Activated T-helper 2 cell treated with anti-CD3 and anti-CD28 coated beads, Interferon-gamma antibody, Interleukin-2, Interleukin-4, amounts not matched to agents 10 μg/mL and 5 μg/mL and 100 μg/mL, durations not matched to agents 14 hours and 24 hours and 36 hours (primary cell): ENCODE results near the gene SSU72. TPM values are rescaled to one million over a fixed set of nuclear protein-coding genes. Genes with fewer than 3 reads are reported as not detected.
"Not testable (repeated sequence)": the region's sequence is repeated elsewhere in the genome, so short reads cannot be mapped to it uniquely, and the experiment has no call there.

ENCODE experiments used
- DNase-seq: peaks from one replicate; pipeline ENCODE4 v3.0.0; 2021; ENCODE audit warnings: low spot score
- H3K27ac Mint-ChIP-seq: one replicate; pipeline ENCODE4 v1.8.0; 2021; ENCODE audit warnings: mixed read lengths
- H3K27me3 Mint-ChIP-seq: one replicate; pipeline ENCODE4 v1.8.0; 2021; ENCODE audit warnings: low read depth, mixed read lengths
- H3K36me3 Mint-ChIP-seq: one replicate; pipeline ENCODE4 v1.8.0; 2021; ENCODE audit warnings: low read depth, mixed read lengths
- H3K4me1 Mint-ChIP-seq: one replicate; pipeline ENCODE4 v1.8.0; 2021; ENCODE audit warnings: low read depth, mixed read lengths
- H3K4me3 Mint-ChIP-seq: one replicate; pipeline ENCODE4 v1.8.0; 2021; ENCODE audit warnings: low read depth, mild to moderate bottlenecking, moderate library complexity, mixed read lengths
- H3K9me3 Mint-ChIP-seq: one replicate; pipeline ENCODE4 v1.8.0; 2021; ENCODE audit warnings: mixed read lengths
- intact Hi-C: fragments of 100-400 bp; cut with micrococcal nuclease; formaldehyde crosslinking; loops from one replicate; pipeline ENCODE4 v1.15.1; 2023
- total RNA-seq: library from RNA; stranded (reverse); gene quantifications from 2 replicates; pipeline ENCODE4 v1.2.3, GENCODE V29; 2022

Gene SSU72
- total RNA-seq, 1 donor from 2014 or later: 123 TPM

- Mint-ChIP-seq H3K4me1 (no peaks in the 10 kb centered on the region), H3K36me3 (peaks cover 12% of the 10 kb centered on the region), H3K27me3 (peaks cover 1% of the 10 kb centered on the region), H3K4me3 (no peak overlapping the region), H3K27ac (no peak overlapping the region), H3K9me3 (no peaks in the 10 kb centered on the region)
- intact Hi-C loops: no loop called here
- DNase-seq: no peak
Observed at GRCh38 chr1:1537626-1538250, 36.9 kb downstream of the SSU72 start.

DNA sequence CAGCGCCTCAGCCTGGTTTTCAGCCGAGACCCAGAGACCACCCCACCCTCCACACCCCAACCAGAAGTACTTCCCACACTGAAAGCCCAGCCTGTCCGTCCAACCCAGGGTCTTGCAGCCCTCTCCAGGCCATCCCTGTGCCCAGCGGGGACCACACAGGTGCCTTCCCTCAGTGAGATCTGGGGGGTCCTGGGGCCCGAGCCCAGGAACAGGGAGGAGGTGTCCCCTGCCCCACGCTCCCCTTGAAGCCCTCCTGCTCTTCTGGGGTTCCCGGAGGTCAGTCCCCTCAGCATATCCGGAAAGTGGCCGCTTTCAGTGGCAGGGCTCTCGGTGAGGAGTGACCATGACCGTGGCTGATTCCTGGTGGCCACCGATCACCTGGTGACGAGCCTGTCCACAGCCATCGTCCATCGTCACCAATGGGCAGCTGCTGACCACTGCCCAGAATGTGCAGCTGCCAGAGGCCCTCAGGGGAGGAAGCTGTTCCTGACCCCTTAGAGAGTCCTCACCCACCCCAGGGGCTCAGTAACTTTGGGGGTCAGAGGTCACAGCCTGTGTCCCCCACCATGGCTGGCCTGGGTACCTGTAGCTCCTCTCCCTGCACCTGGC, 37.6 kb downstream of the SSU72 start:
- intact Hi-C loops: no loop called here
- Mint-ChIP-seq H3K36me3 (peaks cover 12% of the 10 kb centered on the region), H3K9me3 (peaks cover 3% of the 10 kb centered on the region), H3K4me3 (no peak overlapping the region), H3K27ac (no peak overlapping the region), H3K4me1 (no peaks in the 10 kb centered on the region), H3K27me3 (peaks cover 1% of the 10 kb centered on the region)
- no peak for DNase-seq

GRCh38 chr1:1536019-1536937, 38.4 kb downstream of the SSU72 start:
- H3K4me1 Mint-ChIP-seq: no peaks in the 10 kb centered on the region
- H3K27me3 Mint-ChIP-seq: peaks cover 1% of the 10 kb centered on the region

DNA sequence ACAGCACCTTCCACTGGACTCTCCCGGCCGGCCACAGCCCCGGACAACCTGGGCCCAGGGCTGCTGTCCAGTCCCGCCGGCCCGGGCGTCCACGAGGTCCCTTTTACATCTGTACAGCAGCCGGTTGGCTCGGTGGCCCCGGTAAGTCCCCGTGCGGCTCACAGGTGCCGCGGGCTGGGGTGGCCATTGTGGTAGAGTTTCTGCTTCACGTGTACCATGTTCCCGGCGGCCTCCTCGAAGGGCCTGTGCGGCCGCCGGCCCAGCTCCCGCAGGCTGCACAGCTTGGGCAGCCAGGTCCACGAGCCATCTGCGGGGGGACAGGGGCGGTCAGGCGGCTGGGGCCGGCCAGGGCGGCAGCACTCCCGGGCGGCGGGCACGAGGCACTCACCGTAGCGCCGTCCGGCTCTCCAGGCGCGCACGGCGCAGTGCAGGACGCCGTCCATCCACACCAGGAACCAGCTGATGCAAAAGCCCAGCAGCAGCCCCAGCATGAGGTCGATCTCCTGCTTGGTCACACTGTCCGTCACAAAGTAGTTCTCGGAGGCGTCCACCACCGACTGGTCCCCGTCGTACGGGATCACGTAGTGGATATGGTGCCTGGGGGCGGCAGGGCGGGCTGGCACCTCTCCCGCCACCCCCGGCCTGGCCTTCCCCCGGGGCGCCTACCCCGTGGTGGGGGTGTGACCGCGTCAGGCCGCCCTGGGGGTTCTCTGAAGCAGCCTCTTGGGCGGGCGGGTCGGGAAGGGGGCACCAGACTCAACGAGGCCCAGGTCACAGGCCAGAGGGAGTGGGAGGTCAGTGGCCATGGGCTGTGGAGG, 39.3 kb downstream of the SSU72 start:
- Mint-ChIP-seq H3K27me3 (peaks cover 1% of the 10 kb centered on the region), H3K9me3 (peaks cover 6% of the 10 kb centered on the region), H3K4me3 (no peak overlapping the region), H3K36me3 (peaks cover 15% of the 10 kb centered on the region), H3K27ac (no peak overlapping the region), H3K4me1 (no peaks in the 10 kb centered on the region)
- no peak for DNase-seq
- intact Hi-C loops: no loop called here

More at GRCh38 chr1:1536019-1536937, 38.4 kb downstream of the SSU72 start:
- H3K36me3 Mint-ChIP-seq: peaks cover 9% of the 10 kb centered on the region
- intact Hi-C loops: no loop called here
- peaks cover 6% of the 10 kb centered on the region for H3K9me3 Mint-ChIP-seq
- DNase-seq: no peak
- no peak overlapping the region for H3K4me3 Mint-ChIP-seq
- no peak overlapping the region for H3K27ac Mint-ChIP-seq

DNA sequence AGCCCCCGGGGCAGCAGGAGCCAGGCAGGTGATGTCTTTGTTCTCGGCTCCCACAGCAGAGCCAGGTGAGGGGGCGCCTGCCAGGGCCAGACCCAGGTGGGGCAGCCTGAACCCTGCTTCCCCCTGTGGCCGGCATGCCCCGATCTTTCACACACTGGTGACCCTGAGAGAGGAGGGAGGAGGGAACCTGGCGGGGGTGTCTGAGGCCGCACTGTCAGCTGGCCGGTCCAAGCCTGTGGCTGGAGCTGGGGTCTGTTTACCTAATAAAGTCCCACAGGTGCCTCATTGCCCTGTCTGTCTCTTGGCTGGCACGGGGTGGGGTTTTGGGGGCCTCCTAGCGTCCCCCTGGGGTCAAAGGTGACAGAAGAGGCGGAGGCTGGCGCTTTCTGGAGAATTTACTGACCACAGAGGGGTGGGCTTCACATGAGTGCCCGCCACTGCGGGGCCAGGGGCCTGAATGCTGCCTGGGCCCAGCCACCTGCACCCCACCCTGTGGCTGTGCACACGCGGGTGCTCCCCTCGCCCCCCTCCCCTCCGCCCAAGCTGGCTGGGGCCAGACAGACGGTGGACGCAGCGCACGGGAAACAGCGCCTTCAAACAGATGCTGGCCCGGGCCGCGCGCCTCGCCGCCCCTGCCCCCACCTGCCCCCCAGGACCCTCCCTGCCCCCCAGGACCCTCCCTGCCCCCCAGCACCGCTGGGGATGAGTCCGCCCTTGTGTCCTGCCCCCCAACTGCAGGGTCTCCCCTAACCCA, 40.1 kb downstream of the SSU72 start:
- Mint-ChIP-seq H3K36me3 (peaks cover 23% of the 10 kb centered on the region), H3K4me3 (no peak overlapping the region), H3K27me3 (peaks cover 1% of the 10 kb centered on the region), H3K4me1 (no peaks in the 10 kb centered on the region), H3K27ac (no peak overlapping the region), H3K9me3 (peaks cover 6% of the 10 kb centered on the region)
- intact Hi-C loops: no loop called here
- no peak for DNase-seq

GRCh38 chr1:1533894-1534291, 40.8 kb downstream of the SSU72 start:
- H3K27ac Mint-ChIP-seq, H3K4me1 Mint-ChIP-seq, H3K27me3 Mint-ChIP-seq, H3K9me3 Mint-ChIP-seq, intact Hi-C loops, DNase-seq, H3K4me3 Mint-ChIP-seq: not testable (repeated sequence)
- H3K36me3 Mint-ChIP-seq: peaks cover 30% of the 10 kb centered on the region

DNA sequence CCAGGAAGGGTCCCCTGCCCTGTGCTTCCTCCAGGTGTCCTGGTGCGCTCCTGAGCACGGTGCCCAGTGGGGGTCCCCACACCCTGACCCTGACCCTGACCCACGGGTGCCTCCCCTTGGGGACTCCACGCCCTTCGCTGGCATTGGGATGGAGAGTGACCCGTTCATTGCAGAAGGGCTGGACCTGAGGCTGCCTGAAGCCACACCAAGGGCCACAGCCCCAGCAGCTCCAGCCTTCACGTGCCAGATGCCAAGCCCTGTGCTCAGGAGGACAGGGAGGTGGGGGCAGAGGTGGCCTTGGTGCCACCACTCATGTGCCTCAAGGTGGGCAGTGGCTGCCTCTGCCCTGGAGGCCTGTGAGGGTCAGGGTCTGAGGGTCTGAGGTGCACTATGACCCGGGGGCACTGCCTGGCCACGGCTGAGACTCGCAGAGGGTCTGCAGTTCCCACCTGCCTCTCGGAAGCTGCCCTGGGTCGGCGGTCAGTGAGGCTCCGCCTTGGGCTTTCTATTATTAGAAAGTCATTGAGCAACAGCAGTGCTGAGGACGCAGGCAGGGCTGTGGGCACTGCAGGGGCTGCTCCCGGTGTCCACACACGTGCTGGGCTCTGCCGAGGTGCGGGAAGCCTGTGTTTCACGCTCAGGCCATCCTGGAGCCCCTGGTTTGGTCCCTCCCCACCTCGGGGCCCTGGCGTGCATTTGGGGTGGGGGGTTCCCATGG, 41.3 kb downstream of the SSU72 start:
- H3K36me3 Mint-ChIP-seq: peaks cover 33% of the 10 kb centered on the region
- H3K27ac Mint-ChIP-seq, H3K4me3 Mint-ChIP-seq, intact Hi-C loops, H3K27me3 Mint-ChIP-seq, H3K4me1 Mint-ChIP-seq, H3K9me3 Mint-ChIP-seq, DNase-seq: not testable (repeated sequence)

DNA sequence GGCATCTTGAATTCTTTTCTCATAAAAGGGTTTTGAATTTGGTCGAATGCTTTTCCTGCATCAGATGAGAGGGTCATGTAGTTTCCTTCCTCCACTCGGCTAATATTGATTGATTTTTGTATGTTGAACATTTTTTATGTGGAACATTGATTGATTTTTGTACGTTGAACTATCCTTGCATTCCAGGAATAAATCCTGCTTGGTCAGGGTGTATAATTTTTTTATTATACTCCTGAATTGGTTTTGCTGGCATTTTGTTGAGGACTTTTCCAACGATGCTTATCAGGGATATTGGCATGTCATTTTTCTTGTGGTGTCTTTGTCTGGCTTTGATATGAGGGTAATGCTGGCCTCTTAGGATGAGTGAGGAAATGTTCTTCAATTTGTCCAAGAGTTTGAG, 42.7 kb downstream of the SSU72 start:
- DNase-seq: no peak
- peaks cover 6% of the 10 kb centered on the region for H3K9me3 Mint-ChIP-seq
- intact Hi-C loops: no loop called here
- peaks cover 44% of the 10 kb centered on the region for H3K36me3 Mint-ChIP-seq
- no peaks in the 10 kb centered on the region for H3K27me3 Mint-ChIP-seq
- no peak overlapping the region for H3K27ac Mint-ChIP-seq
- H3K4me3 Mint-ChIP-seq: no peak overlapping the region
- H3K4me1 Mint-ChIP-seq: no peaks in the 10 kb centered on the region

GRCh38 chr1:1529936-1530335, 44.7 kb downstream of the SSU72 start:
- no peak for DNase-seq
- Mint-ChIP-seq H3K27me3 (no peaks in the 10 kb centered on the region), H3K9me3 (peaks cover 6% of the 10 kb centered on the region), H3K36me3 (peaks cover 53% of the 10 kb centered on the region), H3K4me3 (no peak overlapping the region), H3K4me1 (no peaks in the 10 kb centered on the region), H3K27ac (no peak overlapping the region)
- intact Hi-C loops: no loop called here

- no peak for DNase-seq
- peaks cover 6% of the 10 kb centered on the region for H3K9me3 Mint-ChIP-seq
- H3K27ac Mint-ChIP-seq: no peak overlapping the region
- intact Hi-C loops: no loop called here
- peaks cover 55% of the 10 kb centered on the region for H3K36me3 Mint-ChIP-seq
- no peaks in the 10 kb centered on the region for H3K4me1 Mint-ChIP-seq
- no peaks in the 10 kb centered on the region for H3K27me3 Mint-ChIP-seq
- H3K4me3 Mint-ChIP-seq: no peak overlapping the region
Observed at GRCh38 chr1:1529321-1529720, 45.3 kb downstream of the SSU72 start.

- H3K27ac Mint-ChIP-seq: no peak overlapping the region
- H3K4me1 Mint-ChIP-seq: no peaks in the 10 kb centered on the region
- intact Hi-C loops: no loop called here
- no peak for DNase-seq
- peaks cover 6% of the 10 kb centered on the region for H3K9me3 Mint-ChIP-seq
- H3K27me3 Mint-ChIP-seq: no peaks in the 10 kb centered on the region
- peaks cover 55% of the 10 kb centered on the region for H3K36me3 Mint-ChIP-seq
- H3K4me3 Mint-ChIP-seq: no peak overlapping the region
Observed at GRCh38 chr1:1528301-1529267, 46.1 kb downstream of the SSU72 start.
